HepG2 (cell line): ENCODE measurements around the gene IRF7. TPM values are rescaled to one million over a fixed set of nuclear protein-coding genes. Genes with fewer than 3 reads are reported as not detected.

Experiments used
- AGO2 ChIP-seq: fragments of 200-400 bp; formaldehyde crosslinking; optimal IDR thresholded peaks from 2 replicates; pipeline ENCODE3; 2017; ENCODE audit warnings: mild to moderate bottlenecking, low read depth, low read length, moderate library complexity
- ATF1 ChIP-seq: IDR thresholded peaks from 2 replicates; pipeline ENCODE4 v1.6.1; 2016; ENCODE audit warnings: mild to moderate bottlenecking, control low read depth
- BORCS8-MEF2B ChIP-seq: sonication (generic); formaldehyde crosslinking; IDR thresholded peaks from 2 replicates; pipeline ENCODE4 v1.8.0; 2022; ENCODE audit warnings: mild to moderate bottlenecking, missing genetic modification reagents
- KAT2B ChIP-seq: fragments of 150-350 bp; IDR thresholded peaks from 2 replicates; pipeline ENCODE4 v1.6.1; 2014; ENCODE audit warnings: low read depth, low read length, borderline replicate concordance
- MED1 ChIP-seq: sonication (generic); formaldehyde crosslinking; IDR thresholded peaks from 2 replicates; pipeline ENCODE4 v1.4.0; 2020; ENCODE audit warnings: missing genetic modification reagents
- MIXL1 ChIP-seq: IDR thresholded peaks from 2 replicates; pipeline ENCODE4 v1.6.1; 2016
- NKX3-1 ChIP-seq: sonication (generic); formaldehyde crosslinking; IDR thresholded peaks from 2 replicates; pipeline ENCODE4 v1.5.0; 2020; ENCODE audit warnings: missing genetic modification reagents
- THAP11 ChIP-seq: IDR thresholded peaks from 2 replicates; pipeline ENCODE4 v1.6.1; 2016; ENCODE audit warnings: missing biosample characterization, missing genetic modification reagents
- ZMYM2 ChIP-seq: sonication (generic); formaldehyde crosslinking; IDR thresholded peaks from 2 replicates; pipeline ENCODE4 v1.8.0; 2022; ENCODE audit warnings: mild to moderate bottlenecking, missing genetic modification reagents
- ZNF530 ChIP-seq: sonication (generic); formaldehyde crosslinking; IDR thresholded peaks from 2 replicates; pipeline ENCODE4 v1.5.0; 2020; ENCODE audit warnings: low read depth, mild to moderate bottlenecking, missing genetic modification reagents
- ZNF839 ChIP-seq: sonication (generic); formaldehyde crosslinking; IDR thresholded peaks from 2 replicates; pipeline ENCODE4 v1.4.0; 2020; ENCODE audit warnings: missing genetic modification reagents, mild to moderate bottlenecking, borderline replicate concordance
- polyA plus RNA-seq, 8 experiments: library from polyadenylated mRNA; depleted of rRNA in 3 of 8; stranded (reverse) in 7 of 8; unstranded in 1 of 8; fragments of >200 nt; fragmentation: Illumina TruSeq in 4 of 8; extraction: Trizol in 4 of 8; gene quantifications; 2 replicates each; pipeline versions ENCODE4 v1.2.1 to v1.2.3, GENCODE V29; 2011 to 2016; ENCODE audit warnings: low read depth in 4 of 8, missing spikeins in 1 of 8, mixed read lengths in 1 of 8; ENCODE audit not compliant: insufficient read depth in 1 of 8
- total RNA-seq, 5 experiments: library from RNA; depleted of rRNA; stranded (reverse); fragments of >200 nt; fragmentation: Illumina TruSeq; extraction: Trizol; gene quantifications; 2 replicates each; pipeline ENCODE4 v1.2.3, GENCODE V29; 2016; ENCODE audit warnings: low read depth in 1 of 5
- TF ChIP-seq, protein P1 (sequence below): fragments of 450-650 bp; IDR thresholded peaks from 2 replicates; pipeline ENCODE4 v1.6.1; 2016
- TF ChIP-seq, protein P2 (sequence below), 2 experiments: sonication (generic) in 1 of 2; formaldehyde crosslinking in 1 of 2; IDR thresholded peaks; 2 replicates each; pipeline versions ENCODE4 v1.4.0 to v1.6.1; 2018 to 2020; ENCODE audit warnings: missing genetic modification reagents in 2 of 2, borderline replicate concordance in 1 of 2, low read depth in 1 of 2, mild to moderate bottlenecking in 1 of 2, missing biosample characterization in 1 of 2
- TF ChIP-seq, protein P3 (sequence below): sonication (generic); formaldehyde crosslinking; IDR thresholded peaks from 2 replicates; pipeline ENCODE4 v1.4.0; 2020; ENCODE audit warnings: missing genetic modification reagents
- TF ChIP-seq, protein P4 (sequence below): sonication (generic); formaldehyde crosslinking; IDR thresholded peaks from 2 replicates; pipeline ENCODE4 v1.8.0; 2022; ENCODE audit warnings: low read depth, missing genetic modification reagents

Gene IRF7
- total and polyA plus RNA-seq, 2 of the 13 experiments (the other 11 are each of a cell fraction or from before 2014, with no cell fraction given) = not detected

DNA sequence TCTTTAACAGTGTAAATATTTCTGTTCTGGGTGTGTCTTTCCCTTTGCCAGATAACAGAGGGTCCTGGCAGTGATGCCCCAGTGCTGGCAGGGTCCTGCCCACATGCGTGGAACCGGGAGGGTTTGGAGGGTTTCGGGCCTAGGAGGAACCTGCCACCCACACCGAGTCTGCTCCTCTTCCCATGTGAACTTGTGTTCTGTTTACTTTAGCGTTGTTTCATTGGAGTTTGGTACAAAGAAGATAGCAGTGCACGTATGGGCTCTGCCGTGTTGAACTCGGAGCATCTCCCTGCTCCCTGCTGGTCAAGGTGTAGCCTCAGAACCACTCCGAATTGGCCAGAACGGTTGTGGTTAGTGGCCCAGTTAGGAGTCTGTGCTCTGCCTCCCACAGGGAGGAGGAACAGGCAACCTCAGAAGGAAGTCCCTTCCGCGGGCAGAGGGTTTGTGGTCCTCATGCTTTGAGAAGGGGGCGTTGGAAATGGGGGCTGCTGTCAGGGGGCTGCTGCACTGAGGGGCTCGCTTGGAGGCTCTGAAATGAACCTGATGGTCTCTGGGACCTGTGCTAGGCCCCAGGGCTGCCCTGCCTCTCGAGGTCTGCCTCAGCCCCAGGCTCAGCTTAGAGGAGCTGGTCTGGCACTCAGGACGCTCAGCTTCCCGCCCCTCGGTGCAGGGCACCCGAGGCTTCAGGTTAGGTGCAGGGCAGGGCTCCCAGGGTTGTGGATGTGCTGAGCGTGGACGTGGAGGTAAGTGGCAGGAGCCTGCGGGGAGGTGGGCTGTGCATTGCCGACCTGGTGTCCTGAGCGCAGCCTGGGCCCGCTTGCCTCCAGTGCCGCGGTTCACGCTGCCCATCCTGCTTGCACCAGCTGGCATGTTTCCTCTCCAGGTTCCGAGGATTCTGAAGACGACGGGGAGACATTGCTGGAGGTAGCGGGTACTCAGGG is 29.1 kb downstream of the IRF7 start (continued):
- TF ChIP-seq KAT2B (no peak), ATF1 (CRISPR knock-in tag) (no peak), AGO2 (peak; percentile 64), ZNF530 (CRISPR knock-in tag) (no peak), MIXL1 (CRISPR knock-in tag) (no peak), NKX3-1 (CRISPR knock-in tag) (no peak), BORCS8-MEF2B (no peak; the same call in 1 of the 2 replicates), MED1 (CRISPR knock-in tag) (no peak), ZMYM2 (CRISPR knock-in tag) (no peak), THAP11 (no peak), ZNF839 (CRISPR knock-in tag) (no peak)
- TF ChIP-seq, protein P1, sequence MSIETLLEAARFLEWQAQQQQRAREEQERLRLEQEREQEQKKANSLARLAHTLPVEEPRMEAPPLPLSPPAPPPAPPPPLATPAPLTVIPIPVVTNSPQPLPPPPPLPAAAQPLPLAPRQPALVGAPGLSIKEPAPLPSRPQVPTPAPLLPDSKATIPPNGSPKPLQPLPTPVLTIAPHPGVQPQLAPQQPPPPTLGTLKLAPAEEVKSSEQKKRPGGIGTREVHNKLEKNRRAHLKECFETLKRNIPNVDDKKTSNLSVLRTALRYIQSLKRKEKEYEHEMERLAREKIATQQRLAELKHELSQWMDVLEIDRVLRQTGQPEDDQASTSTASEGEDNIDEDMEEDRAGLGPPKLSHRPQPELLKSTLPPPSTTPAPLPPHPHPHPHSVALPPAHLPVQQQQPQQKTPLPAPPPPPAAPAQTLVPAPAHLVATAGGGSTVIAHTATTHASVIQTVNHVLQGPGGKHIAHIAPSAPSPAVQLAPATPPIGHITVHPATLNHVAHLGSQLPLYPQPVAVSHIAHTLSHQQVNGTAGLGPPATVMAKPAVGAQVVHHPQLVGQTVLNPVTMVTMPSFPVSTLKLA = no peak
- TF ChIP-seq, protein P2, sequence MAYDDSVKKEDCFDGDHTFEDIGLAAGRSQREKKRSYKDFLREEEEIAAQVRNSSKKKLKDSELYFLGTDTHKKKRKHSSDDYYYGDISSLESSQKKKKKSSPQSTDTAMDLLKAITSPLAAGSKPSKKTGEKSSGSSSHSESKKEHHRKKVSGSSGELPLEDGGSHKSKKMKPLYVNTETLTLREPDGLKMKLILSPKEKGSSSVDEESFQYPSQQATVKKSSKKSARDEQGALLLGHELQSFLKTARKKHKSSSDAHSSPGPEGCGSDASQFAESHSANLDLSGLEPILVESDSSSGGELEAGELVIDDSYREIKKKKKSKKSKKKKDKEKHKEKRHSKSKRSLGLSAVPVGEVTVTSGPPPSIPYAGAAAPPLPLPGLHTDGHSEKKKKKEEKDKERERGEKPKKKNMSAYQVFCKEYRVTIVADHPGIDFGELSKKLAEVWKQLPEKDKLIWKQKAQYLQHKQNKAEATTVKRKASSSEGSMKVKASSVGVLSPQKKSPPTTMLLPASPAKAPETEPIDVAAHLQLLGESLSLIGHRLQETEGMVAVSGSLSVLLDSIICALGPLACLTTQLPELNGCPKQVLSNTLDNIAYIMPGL (CRISPR knock-in tag; IDR thresholded peaks at IDR 0.05; ENCODE audit: borderline replicate concordance in 1 of 2, low read depth in 1 of 2) = no peak
- TF ChIP-seq, protein P3, sequence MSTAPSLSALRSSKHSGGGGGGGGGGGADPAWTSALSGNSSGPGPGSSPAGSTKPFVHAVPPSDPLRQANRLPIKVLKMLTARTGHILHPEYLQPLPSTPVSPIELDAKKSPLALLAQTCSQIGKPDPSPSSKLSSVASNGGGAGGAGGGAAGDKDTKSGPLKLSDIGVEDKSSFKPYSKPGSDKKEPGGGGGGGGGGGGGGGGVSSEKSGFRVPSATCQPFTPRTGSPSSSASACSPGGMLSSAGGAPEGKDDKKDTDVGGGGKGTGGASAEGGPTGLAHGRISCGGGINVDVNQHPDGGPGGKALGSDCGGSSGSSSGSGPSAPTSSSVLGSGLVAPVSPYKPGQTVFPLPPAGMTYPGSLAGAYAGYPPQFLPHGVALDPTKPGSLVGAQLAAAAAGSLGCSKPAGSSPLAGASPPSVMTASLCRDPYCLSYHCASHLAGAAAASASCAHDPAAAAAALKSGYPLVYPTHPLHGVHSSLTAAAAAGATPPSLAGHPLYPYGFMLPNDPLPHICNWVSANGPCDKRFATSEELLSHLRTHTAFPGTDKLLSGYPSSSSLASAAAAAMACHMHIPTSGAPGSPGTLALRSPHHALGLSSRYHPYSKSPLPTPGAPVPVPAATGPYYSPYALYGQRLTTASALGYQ = no peak
- TF ChIP-seq, protein P4, sequence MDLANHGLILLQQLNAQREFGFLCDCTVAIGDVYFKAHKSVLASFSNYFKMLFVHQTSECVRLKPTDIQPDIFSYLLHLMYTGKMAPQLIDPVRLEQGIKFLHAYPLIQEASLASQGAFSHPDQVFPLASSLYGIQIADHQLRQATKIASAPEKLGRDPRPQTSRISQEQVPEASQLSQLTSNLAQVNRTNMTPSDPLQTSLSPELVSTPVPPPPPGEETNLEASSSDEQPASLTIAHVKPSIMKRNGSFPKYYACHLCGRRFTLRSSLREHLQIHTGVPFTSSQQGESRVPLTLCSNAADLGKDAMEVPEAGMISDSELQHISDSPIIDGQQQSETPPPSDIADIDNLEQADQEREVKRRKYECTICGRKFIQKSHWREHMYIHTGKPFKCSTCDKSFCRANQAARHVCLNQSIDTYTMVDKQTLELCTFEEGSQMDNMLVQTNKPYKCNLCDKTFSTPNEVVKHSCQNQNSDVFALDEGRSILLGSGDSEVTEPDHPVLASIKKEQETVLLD (CRISPR knock-in tag) = no peak
